Upper lobe of left lung (tissue), 4 donors: Measurements from ENCODE around the gene PDIA6.

Experiments
- POLR2A ChIP-seq, 4 donors: fragments of 450-650 bp; IDR thresholded peaks; one replicate each; pipeline ENCODE4 v1.5.1; 2016 to 2017; ENCODE audit warnings: antibody characterized with exemption in 4 of 4, mild to moderate bottlenecking in 2 of 4
- TF ChIP-seq, protein P1 (sequence below), 6 experiments: fragments of 450-650 bp in 4 of 6; fragments of 200-600 bp in 2 of 6; sonication (generic) in 2 of 6; IDR thresholded peaks; one replicate each; pipeline ENCODE4 v1.5.1; 2016 to 2019; ENCODE audit warnings: antibody characterized with exemption in 6 of 6

DNA sequence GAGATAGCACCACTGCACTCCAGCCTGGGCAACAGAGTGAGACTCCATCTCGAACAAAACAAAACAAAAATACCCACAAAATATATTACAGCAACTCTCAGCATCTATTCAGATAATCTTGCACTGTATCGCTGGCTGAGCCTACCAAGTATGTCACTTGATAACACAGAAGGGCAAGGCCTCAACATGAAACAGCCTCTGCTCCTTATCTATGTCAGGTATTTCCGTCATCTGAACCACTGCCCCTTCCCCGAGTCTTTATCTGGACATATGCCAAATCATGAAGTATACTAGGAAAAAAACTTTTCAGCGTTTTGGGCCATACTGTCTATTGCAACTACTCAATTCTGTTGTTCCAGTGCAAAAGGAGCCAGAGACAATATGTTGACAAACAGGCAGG lies 17.7 kb downstream of the PDIA6 start:
- TF ChIP-seq, protein P1, sequence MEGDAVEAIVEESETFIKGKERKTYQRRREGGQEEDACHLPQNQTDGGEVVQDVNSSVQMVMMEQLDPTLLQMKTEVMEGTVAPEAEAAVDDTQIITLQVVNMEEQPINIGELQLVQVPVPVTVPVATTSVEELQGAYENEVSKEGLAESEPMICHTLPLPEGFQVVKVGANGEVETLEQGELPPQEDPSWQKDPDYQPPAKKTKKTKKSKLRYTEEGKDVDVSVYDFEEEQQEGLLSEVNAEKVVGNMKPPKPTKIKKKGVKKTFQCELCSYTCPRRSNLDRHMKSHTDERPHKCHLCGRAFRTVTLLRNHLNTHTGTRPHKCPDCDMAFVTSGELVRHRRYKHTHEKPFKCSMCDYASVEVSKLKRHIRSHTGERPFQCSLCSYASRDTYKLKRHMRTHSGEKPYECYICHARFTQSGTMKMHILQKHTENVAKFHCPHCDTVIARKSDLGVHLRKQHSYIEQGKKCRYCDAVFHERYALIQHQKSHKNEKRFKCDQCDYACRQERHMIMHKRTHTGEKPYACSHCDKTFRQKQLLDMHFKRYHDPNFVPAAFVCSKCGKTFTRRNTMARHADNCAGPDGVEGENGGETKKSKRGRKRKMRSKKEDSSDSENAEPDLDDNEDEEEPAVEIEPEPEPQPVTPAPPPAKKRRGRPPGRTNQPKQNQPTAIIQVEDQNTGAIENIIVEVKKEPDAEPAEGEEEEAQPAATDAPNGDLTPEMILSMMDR (IDR thresholded peaks at IDR 0.05), result no peak
- no peak for TF ChIP-seq POLR2A (IDR thresholded peaks at IDR 0.05)
